PFSK-1 (cell line): ENCODE measurements around the gene PEX6.

Source experiments
- POLR2AphosphoS5 ChIP-seq: IDR thresholded peaks from 2 replicates; pipeline ENCODE4 v1.6.1; 2012; ENCODE audit warnings: low read depth, mild to moderate bottlenecking, control low read depth, low read length, moderate library complexity
- SIN3A ChIP-seq: IDR thresholded peaks from 2 replicates; pipeline ENCODE4 v1.6.1; 2012; ENCODE audit warnings: mild to moderate bottlenecking, low read length, moderate library complexity, borderline replicate concordance; ENCODE audit not compliant: insufficient read depth

- TF ChIP-seq POLR2AphosphoS5 (no peak), SIN3A (no peak)
Observed at GRCh38 chr6:43005844-43006243, 26.9 kb upstream of the PEX6 start.
